B cell (primary cell): ENCODE results near the gene KIRREL3. TPM values are rescaled to one million over a fixed set of nuclear protein-coding genes. Genes with fewer than 3 reads are reported as not detected.

ENCODE experiments used
- ATAC-seq: fragments of 200-7000 bp; cut with Tn5 transposase; one replicate; pipeline ENCODE4 v1.10.0; 2021; ENCODE audit warnings: low read depth, mild to moderate bottlenecking, moderate number of reproducible peaks, moderate library complexity
- CTCF ChIA-PET: fragments of 350-600 bp; sonication (Branson Sonifier 250); formaldehyde crosslinking; loops from one replicate; lab custom pipeline; 2021; ENCODE audit warnings: antibody characterized with exemption, inconsistent platforms; lab: Charles Lee
- POLR2A ChIA-PET: fragments of 350-600 bp; sonication (Branson Sonifier 250); formaldehyde crosslinking; loops from one replicate; lab custom pipeline; 2021; ENCODE audit warnings: antibody characterized with exemption; lab: Charles Lee
- DNase-seq: peaks from one replicate; pipeline ENCODE4 v3.0.0; 2013
- H2AFZ ChIP-seq: 2 replicates; pipeline ENCODE4 v1.6.1; 2012; ENCODE audit warnings: mild to moderate bottlenecking, low read depth, low read length; ENCODE audit not compliant: insufficient read depth, poor library complexity, severe bottlenecking
- H3K27ac ChIP-seq, 2 donors: 1 replicate in 1 of 2; 2 replicates in 1 of 2; pipeline ENCODE4 v1.5.1; 2012 to 2013; ENCODE audit warnings: low read length in 2 of 2, mild to moderate bottlenecking in 2 of 2, moderate library complexity in 1 of 2
- H3K27me3 ChIP-seq, 4 experiments: fragments of 200-600 bp in 1 of 4; sonication (generic) in 1 of 4; replicated peaks in 1 of 4; 1 replicate in 2 of 4; 2 replicates in 2 of 4; pipeline versions ENCODE4 v1.6.1 to v1.7.0; 2013 to 2016; ENCODE audit warnings: low read length in 3 of 4, mild to moderate bottlenecking in 2 of 4, mixed read lengths in 1 of 4, moderate library complexity in 1 of 4; ENCODE audit not compliant: insufficient read depth in 4 of 4, control insufficient read depth in 3 of 4; ENCODE audit errors: control extremely low read depth in 1 of 4
- H3K36me3 ChIP-seq, 2 experiments: replicated peaks in 1 of 2; 1 replicate in 1 of 2; 2 replicates in 1 of 2; pipeline versions ENCODE4 v1.6.1 to v1.7.1; 2013; ENCODE audit warnings: low read length in 1 of 2; ENCODE audit not compliant: insufficient read depth in 2 of 2, control insufficient read depth in 1 of 2; ENCODE audit errors: control extremely low read depth in 1 of 2, extremely low read depth in 1 of 2
- H3K4me1 ChIP-seq, 2 donors: fragments of 200-600 bp in 1 of 2; sonication (generic) in 1 of 2; 1 replicate in 1 of 2; 2 replicates in 1 of 2; pipeline versions ENCODE4 v1.5.1 to v1.6.1; 2013 to 2017; ENCODE audit warnings: low read length in 2 of 2; ENCODE audit not compliant: control insufficient read depth in 2 of 2, insufficient read depth in 2 of 2
- H3K4me2 ChIP-seq: replicated peaks from 2 replicates; pipeline ENCODE3; 2012; ENCODE audit warnings: mild to moderate bottlenecking, low read depth, low read length; ENCODE audit not compliant: poor library complexity, severe bottlenecking
- H3K4me3 ChIP-seq, 5 experiments: fragments of 200-600 bp in 1 of 5; sonication (generic) in 1 of 5; 1 replicate in 3 of 5; 2 replicates in 2 of 5; pipeline versions ENCODE4 v1.5.1 to v1.7.0; 2011 to 2016; ENCODE audit warnings: low read length in 4 of 5, mild to moderate bottlenecking in 4 of 5, low read depth in 2 of 5, control low read depth in 1 of 5, moderate library complexity in 1 of 5; ENCODE audit not compliant: insufficient read depth in 1 of 5; ENCODE audit errors: control extremely low read depth in 1 of 5, extremely low read depth in 1 of 5
- H3K79me2 ChIP-seq: fragments of 200-600 bp; sonication (generic); one replicate; pipeline ENCODE4 v1.6.0; 2016; ENCODE audit warnings: low read length; ENCODE audit not compliant: control insufficient read depth, insufficient read depth
- H3K9ac ChIP-seq: fragments of 200-600 bp; sonication (generic); 2 replicates; pipeline ENCODE4 v1.6.1; 2017; ENCODE audit warnings: mild to moderate bottlenecking, low read length, moderate library complexity
- H3K9me3 ChIP-seq, 3 donors: one replicate each; pipeline versions ENCODE4 v1.6.1 to v1.7.1; 2013; ENCODE audit warnings: low read length in 2 of 3; ENCODE audit not compliant: control insufficient read depth in 2 of 3, insufficient read depth in 1 of 3; ENCODE audit errors: control extremely low read depth in 1 of 3
- H4K20me1 ChIP-seq: 2 replicates; pipeline ENCODE4 v1.6.0; 2012; ENCODE audit warnings: mild to moderate bottlenecking, low read length; ENCODE audit not compliant: insufficient read depth, control insufficient read depth, poor library complexity, severe bottlenecking
- H3K27ac Mint-ChIP-seq: one replicate; pipeline ENCODE4 v1.8.0; 2021; ENCODE audit warnings: mixed read lengths
- H3K27me3 Mint-ChIP-seq: one replicate; pipeline ENCODE4 v1.8.0; 2021; ENCODE audit warnings: mixed read lengths
- H3K4me1 Mint-ChIP-seq: one replicate; pipeline ENCODE4 v1.8.0; 2021; ENCODE audit warnings: mixed read lengths
- H3K4me3 Mint-ChIP-seq: one replicate; pipeline ENCODE4 v1.8.0; 2021; ENCODE audit warnings: mixed read lengths
- H3K9me3 Mint-ChIP-seq: one replicate; pipeline ENCODE4 v1.8.0; 2022; ENCODE audit warnings: mixed read lengths; ENCODE audit not compliant: insufficient read depth
- CTCF ChIP-seq: fragments of 200-600 bp; IDR thresholded peaks from one replicate; pipeline ENCODE4 v1.8.0; 2022; ENCODE audit warnings: antibody characterized with exemption, mild to moderate bottlenecking
- EZH2 ChIP-seq: IDR thresholded peaks from 2 replicates; pipeline ENCODE4 v1.6.1; 2012; ENCODE audit warnings: borderline replicate concordance, low read depth, mild to moderate bottlenecking, moderate library complexity, low read length; ENCODE audit not compliant: insufficient read depth, poor library complexity, severe bottlenecking
- WGBS: methylation state at CpG from one replicate; pipeline ENCODE4 v1.1.5; 2013; ENCODE audit warnings: missing lambda C conversion rate; ENCODE audit not compliant: insufficient coverage; 5-methylcytosine and 5-hydroxymethylcytosine counted together
- intact Hi-C: fragments of 100-400 bp; cut with micrococcal nuclease; formaldehyde crosslinking; loops from one replicate; pipeline ENCODE4 v1.10.0; 2022
- polyA plus RNA-seq: library from polyadenylated mRNA; depleted of rRNA; stranded (reverse); fragments of >200 nt; gene quantifications from 2 replicates; pipeline ENCODE4 v1.2.3, GENCODE V29; 2012
- total RNA-seq, 2 donors: library from RNA; stranded (reverse); fragments of 120-200 nt in 1 of 2; gene quantifications; 1 replicate in 1 of 2; 2 replicates in 1 of 2; pipeline versions ENCODE4 v1.2.3 to v1.2.4, GENCODE V29; 2013 to 2022

Gene KIRREL3
- total and polyA plus RNA-seq, 2 donors (not counting 1 experiment from before 2014, with no cell fraction given), result not detected

- intact Hi-C loops, result no loop called here
- ChIA-PET POLR2A (no interaction called here), CTCF (no interaction called here)
- Mint-ChIP-seq H3K27me3 (no peaks in the 10 kb centered on the region), H3K9me3 (no peaks in the 10 kb centered on the region), H3K27ac (no peak overlapping the region), H3K4me1 (no peaks in the 10 kb centered on the region), H3K4me3 (no peak overlapping the region)
- H3K4me2 ChIP-seq, result no peak overlapping the region
- peaks cover 0 to 3% (median 0%) of the 10 kb centered on the region in 4 experiments for H3K27me3 ChIP-seq
- H4K20me1 ChIP-seq, result no peaks in the 10 kb centered on the region
- ATAC-seq (no peak), DNase-seq (no peak)
- H3K27ac ChIP-seq, result no peak overlapping the region
- no peaks in the 10 kb centered on the region for H3K36me3 ChIP-seq
- H3K4me1 ChIP-seq, result no peaks in the 10 kb centered on the region
- no peak for TF ChIP-seq CTCF
- TF ChIP-seq EZH2, result no peak
- peaks cover 0 to 13% (median 0%) of the 10 kb centered on the region in 3 donors for H3K9me3 ChIP-seq
- H3K79me2 ChIP-seq, result no peaks in the 10 kb centered on the region
- no peak overlapping the region for H3K4me3 ChIP-seq
- H2AFZ ChIP-seq, result no peak overlapping the region
- no peak overlapping the region for H3K9ac ChIP-seq
These were observed 128.8 kb downstream of the KIRREL3 start for GRCh38 chr11:126871792-126872191.

- Histone ChIP-seq H3K4me2 (no peak overlapping the region), H3K4me1 (no peaks in the 10 kb centered on the region), H4K20me1 (no peaks in the 10 kb centered on the region), H3K9ac (no peak overlapping the region), H3K27me3 (peaks cover 0 to 3% (median 0%) of the 10 kb centered on the region in 4 experiments), H3K79me2 (no peaks in the 10 kb centered on the region), H3K27ac (no peak overlapping the region), H2AFZ (no peak overlapping the region), H3K36me3 (no peaks in the 10 kb centered on the region), H3K4me3 (no peak overlapping the region), H3K9me3 (peaks cover 0 to 13% (median 0%) of the 10 kb centered on the region in 3 donors)
- ChIA-PET CTCF (no interaction called here), POLR2A (no interaction called here)
- no peaks in the 10 kb centered on the region for H3K4me1 Mint-ChIP-seq
- DNase-seq (no peak), ATAC-seq (no peak)
- H3K27ac Mint-ChIP-seq, result no peak overlapping the region
- H3K9me3 Mint-ChIP-seq, result no peaks in the 10 kb centered on the region
- no peak for TF ChIP-seq EZH2
- no peak for TF ChIP-seq CTCF
- WGBS, result 48% methylated on average over 4 of the region's 4 CpGs
- H3K27me3 Mint-ChIP-seq, result no peaks in the 10 kb centered on the region
- no peak overlapping the region for H3K4me3 Mint-ChIP-seq
- intact Hi-C loops, result no loop called here
These were observed 130.5 kb downstream of the KIRREL3 start for GRCh38 chr11:126870021-126870420.
